Activated CD4-positive, alpha-beta T cell treated with anti-CD3 and anti-CD28 coated beads for 36 hours (primary cell): ENCODE results near the gene GLDC. TPM values are rescaled to one million over a fixed set of nuclear protein-coding genes. Genes with fewer than 3 reads are reported as not detected.

Experiments
- ATAC-seq: fragments of 200-7000 bp; cut with Tn5 transposase; one replicate; pipeline ENCODE4 v1.10.0; 2021; ENCODE audit warnings: mild to moderate bottlenecking, moderate library complexity
- CTCF ChIA-PET: fragments of 350-600 bp; sonication (Branson Sonifier 250); formaldehyde crosslinking; loops from one replicate; lab custom pipeline; 2021; ENCODE audit warnings: antibody characterized with exemption; lab: Charles Lee
- POLR2A ChIA-PET: fragments of 350-600 bp; sonication (Branson Sonifier 250); formaldehyde crosslinking; loops from one replicate; lab custom pipeline; 2021; ENCODE audit warnings: antibody characterized with exemption, inconsistent platforms; lab: Charles Lee
- DNase-seq: peaks from one replicate; pipeline ENCODE4 v3.0.0-alpha.2; 2020
- H3K27ac Mint-ChIP-seq: one replicate; pipeline ENCODE4 v1.8.0; 2021; ENCODE audit warnings: mixed read lengths
- H3K27me3 Mint-ChIP-seq: one replicate; pipeline ENCODE4 v1.8.0; 2021; ENCODE audit warnings: mixed read lengths
- H3K36me3 Mint-ChIP-seq: one replicate; pipeline ENCODE4 v1.8.0; 2021; ENCODE audit warnings: low read depth, mixed read lengths
- H3K4me1 Mint-ChIP-seq: one replicate; pipeline ENCODE4 v1.8.0; 2021; ENCODE audit warnings: mixed read lengths
- H3K4me3 Mint-ChIP-seq: one replicate; pipeline ENCODE4 v1.8.0; 2021; ENCODE audit warnings: mild to moderate bottlenecking, moderate library complexity, mixed read lengths
- H3K9me3 Mint-ChIP-seq: one replicate; pipeline ENCODE4 v1.8.0; 2021; ENCODE audit warnings: low read depth, mixed read lengths
- intact Hi-C, 2 experiments: fragments of 100-400 bp; cut with DNase I in 1 of 2; cut with micrococcal nuclease in 1 of 2; formaldehyde crosslinking; loops; one replicate each; pipeline versions ENCODE4 v1.14.2 to v1.15.1; 2022 to 2024; cut with DNase I, micrococcal nuclease
- total RNA-seq, 2 experiments: library from RNA; stranded (reverse); gene quantifications; one replicate each; pipeline ENCODE4 v1.2.3, GENCODE V29; 2021

The GLDC gene
- total RNA-seq, 2 experiments from 2014 or later: 0.95 to 1.8 TPM

- Mint-ChIP-seq H3K27me3 (peaks cover 2% of the 10 kb centered on the region), H3K4me1 (peaks cover 21% of the 10 kb centered on the region), H3K9me3 (no peaks in the 10 kb centered on the region), H3K27ac (peak overlapping the region; percentile 26), H3K4me3 (no peak overlapping the region), H3K36me3 (no peaks in the 10 kb centered on the region)
- ChIA-PET POLR2A (interaction anchor here (0.5 kb wide), 1 partner anchor 213 kb away, joined by 8 read pairs; no protein-coding TSS in a partner anchor), CTCF (interaction anchor here (1.0 kb wide), 1 partner anchor 210 kb away, joined by 4 read pairs; no protein-coding TSS in a partner anchor)
- no peak for DNase-seq
- ATAC-seq: no peak
- intact Hi-C loops: no loop called here
Observed at GRCh38 chr9:6565312-6565711, 80.2 kb downstream of the GLDC start.

DNA sequence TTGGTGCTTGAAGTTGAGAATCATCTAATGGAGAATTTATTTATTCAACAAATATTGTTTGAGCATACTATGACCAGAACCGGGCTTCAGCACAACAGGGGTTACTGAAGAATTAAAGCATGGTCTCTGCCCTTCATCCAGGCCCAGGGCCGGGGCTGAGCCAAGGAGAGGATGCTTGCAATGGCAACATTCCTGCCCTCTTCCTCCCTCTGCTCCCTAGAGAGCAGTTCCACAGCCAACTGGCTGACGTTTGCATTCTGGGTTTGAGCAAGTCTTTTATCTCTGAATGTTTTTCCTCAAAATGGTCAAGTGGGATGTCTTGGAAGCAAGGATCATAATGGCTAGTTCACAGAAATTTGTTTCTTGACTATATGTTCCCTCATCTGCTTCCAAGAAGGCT lies 80.7 kb downstream of the GLDC start:
- no peaks in the 10 kb centered on the region for H3K36me3 Mint-ChIP-seq
- no peak overlapping the region for H3K4me3 Mint-ChIP-seq
- ChIA-PET CTCF (interaction anchor here (1.0 kb wide), 1 partner anchor 209 kb away, joined by 4 read pairs; no protein-coding TSS in a partner anchor), POLR2A (interaction anchor here (0.5 kb wide), 1 partner anchor 214 kb away, joined by 8 read pairs; no protein-coding TSS in a partner anchor)
- no peak overlapping the region for H3K27ac Mint-ChIP-seq
- intact Hi-C loops: no loop called here
- ATAC-seq (no peak), DNase-seq (no peak)
- peaks cover 21% of the 10 kb centered on the region for H3K4me1 Mint-ChIP-seq
- no peaks in the 10 kb centered on the region for H3K9me3 Mint-ChIP-seq
- H3K27me3 Mint-ChIP-seq: peaks cover 2% of the 10 kb centered on the region

GRCh38 chr9:6564360-6564759 lies 81.2 kb downstream of the GLDC start:
- no peaks in the 10 kb centered on the region for H3K9me3 Mint-ChIP-seq
- DNase-seq: no peak
- H3K4me1 Mint-ChIP-seq: peaks cover 21% of the 10 kb centered on the region
- POLR2A ChIA-PET: no interaction called here
- ATAC-seq: no peak
- no peaks in the 10 kb centered on the region for H3K36me3 Mint-ChIP-seq
- CTCF ChIA-PET: no interaction called here
- intact Hi-C loops: no loop called here
- H3K4me3 Mint-ChIP-seq: no peak overlapping the region
- no peak overlapping the region for H3K27ac Mint-ChIP-seq
- no peaks in the 10 kb centered on the region for H3K27me3 Mint-ChIP-seq

GRCh38 chr9:6562871-6563430 lies 82.6 kb downstream of the GLDC start:
- POLR2A ChIA-PET: no interaction called here
- no peaks in the 10 kb centered on the region for H3K36me3 Mint-ChIP-seq
- peaks cover 19% of the 10 kb centered on the region for H3K4me1 Mint-ChIP-seq
- CTCF ChIA-PET: interaction anchor here (0.9 to 1.4 kb wide), 4 partner anchors 10 to 215 kb away, joined by 3 read pairs; no protein-coding TSS in a partner anchor
- ATAC-seq: no peak
- no peak overlapping the region for H3K4me3 Mint-ChIP-seq
- H3K9me3 Mint-ChIP-seq: no peaks in the 10 kb centered on the region
- peak overlapping the region; percentile 14 for H3K27ac Mint-ChIP-seq
- DNase-seq: no peak
- no peaks in the 10 kb centered on the region for H3K27me3 Mint-ChIP-seq
- intact Hi-C loops: no loop called here

GRCh38 chr9:6562201-6562600 lies 83.3 kb downstream of the GLDC start:
- Mint-ChIP-seq H3K27ac (no peak overlapping the region), H3K27me3 (no peaks in the 10 kb centered on the region), H3K9me3 (no peaks in the 10 kb centered on the region), H3K4me3 (no peak overlapping the region), H3K36me3 (no peaks in the 10 kb centered on the region), H3K4me1 (peaks cover 12% of the 10 kb centered on the region)
- POLR2A ChIA-PET: interaction anchor here (0.6 kb wide), 1 partner anchor 205 kb away, joined by 3 read pairs; no protein-coding TSS in a partner anchor
- ATAC-seq: no peak
- CTCF ChIA-PET: interaction anchor here (1.2 to 1.4 kb wide), 2 partner anchors 9 to 193 kb away, joined by 3 read pairs; no protein-coding TSS in a partner anchor
- intact Hi-C loops: no loop called here
- DNase-seq: no peak

GRCh38 chr9:6557883-6558616 lies 87.5 kb downstream of the GLDC start:
- peaks cover 1% of the 10 kb centered on the region for H3K4me1 Mint-ChIP-seq
- DNase-seq (no peak), ATAC-seq (no peak)
- CTCF ChIA-PET: interaction anchor here (0.7 kb wide), 2 partner anchors 27 to 317 kb away, joined by 3 read pairs; no protein-coding TSS in a partner anchor
- no peaks in the 10 kb centered on the region for H3K27me3 Mint-ChIP-seq
- H3K27ac Mint-ChIP-seq: no peak overlapping the region
- H3K36me3 Mint-ChIP-seq: no peaks in the 10 kb centered on the region
- no peak overlapping the region for H3K4me3 Mint-ChIP-seq
- no peaks in the 10 kb centered on the region for H3K9me3 Mint-ChIP-seq
- POLR2A ChIA-PET: no interaction called here
- intact Hi-C loops: no loop called here

GRCh38 chr9:6553866-6554265 lies 91.7 kb downstream of the GLDC start:
- Mint-ChIP-seq H3K9me3 (no peaks in the 10 kb centered on the region), H3K36me3 (no peaks in the 10 kb centered on the region), H3K4me3 (no peak overlapping the region), H3K27me3 (no peaks in the 10 kb centered on the region), H3K4me1 (peaks cover 3% of the 10 kb centered on the region), H3K27ac (no peak overlapping the region)
- ChIA-PET CTCF (interaction anchor here (0.7 to 2.4 kb wide), 6 partner anchors 9 to 199 kb away, joined by 3 to 8 read pairs (median 4); no protein-coding TSS in a partner anchor), POLR2A (interaction anchor here (0.7 kb wide), 1 partner anchor 94 kb away, joined by 7 read pairs; no protein-coding TSS in a partner anchor)
- DNase-seq (no peak), ATAC-seq (no peak)
- intact Hi-C loops: no loop called here

- no peak overlapping the region for H3K27ac Mint-ChIP-seq
- no peaks in the 10 kb centered on the region for H3K9me3 Mint-ChIP-seq
- no peaks in the 10 kb centered on the region for H3K27me3 Mint-ChIP-seq
- CTCF ChIA-PET: interaction anchor here (0.6 to 2.4 kb wide), 4 partner anchors 10 to 197 kb away, joined by 3 to 8 read pairs (median 3); no protein-coding TSS in a partner anchor
- POLR2A ChIA-PET: no interaction called here
- no peaks in the 10 kb centered on the region for H3K36me3 Mint-ChIP-seq
- no peak overlapping the region for H3K4me3 Mint-ChIP-seq
- DNase-seq (no peak), ATAC-seq (no peak)
- intact Hi-C loops: no loop called here
- peaks cover 3% of the 10 kb centered on the region for H3K4me1 Mint-ChIP-seq
Observed at GRCh38 chr9:6552498-6553121, 92.9 kb downstream of the GLDC start.

DNA sequence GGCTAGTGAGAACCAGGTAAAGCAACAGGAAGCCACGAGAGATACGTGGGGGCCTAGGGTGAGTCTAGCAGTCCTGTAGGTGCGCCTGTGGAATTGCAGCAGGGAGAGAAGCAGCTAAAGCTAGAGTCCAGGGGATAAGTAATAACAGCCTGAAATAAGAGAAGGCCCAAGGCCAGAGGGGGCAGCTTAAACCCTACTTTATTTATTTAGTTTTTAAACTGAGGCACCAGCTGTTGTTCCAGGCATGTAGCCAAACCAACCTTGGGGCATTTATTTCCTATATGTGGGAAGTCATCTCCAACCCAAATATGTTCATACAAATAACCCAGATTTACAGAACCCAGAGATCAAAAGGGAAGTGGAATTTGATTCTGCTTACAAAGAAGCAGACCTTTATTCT lies 93.5 kb downstream of the GLDC start:
- ChIA-PET POLR2A (no interaction called here), CTCF (interaction anchor here (2.4 kb wide), 1 partner anchor 197 kb away, joined by 8 read pairs; no protein-coding TSS in a partner anchor)
- Mint-ChIP-seq H3K36me3 (no peaks in the 10 kb centered on the region), H3K27ac (no peak overlapping the region), H3K27me3 (no peaks in the 10 kb centered on the region), H3K9me3 (no peaks in the 10 kb centered on the region), H3K4me1 (peaks cover 3% of the 10 kb centered on the region), H3K4me3 (no peak overlapping the region)
- intact Hi-C loops: no loop called here
- ATAC-seq (no peak), DNase-seq (no peak)

GRCh38 chr9:6551136-6551535 lies 94.4 kb downstream of the GLDC start:
- intact Hi-C loops: no loop called here

DNA sequence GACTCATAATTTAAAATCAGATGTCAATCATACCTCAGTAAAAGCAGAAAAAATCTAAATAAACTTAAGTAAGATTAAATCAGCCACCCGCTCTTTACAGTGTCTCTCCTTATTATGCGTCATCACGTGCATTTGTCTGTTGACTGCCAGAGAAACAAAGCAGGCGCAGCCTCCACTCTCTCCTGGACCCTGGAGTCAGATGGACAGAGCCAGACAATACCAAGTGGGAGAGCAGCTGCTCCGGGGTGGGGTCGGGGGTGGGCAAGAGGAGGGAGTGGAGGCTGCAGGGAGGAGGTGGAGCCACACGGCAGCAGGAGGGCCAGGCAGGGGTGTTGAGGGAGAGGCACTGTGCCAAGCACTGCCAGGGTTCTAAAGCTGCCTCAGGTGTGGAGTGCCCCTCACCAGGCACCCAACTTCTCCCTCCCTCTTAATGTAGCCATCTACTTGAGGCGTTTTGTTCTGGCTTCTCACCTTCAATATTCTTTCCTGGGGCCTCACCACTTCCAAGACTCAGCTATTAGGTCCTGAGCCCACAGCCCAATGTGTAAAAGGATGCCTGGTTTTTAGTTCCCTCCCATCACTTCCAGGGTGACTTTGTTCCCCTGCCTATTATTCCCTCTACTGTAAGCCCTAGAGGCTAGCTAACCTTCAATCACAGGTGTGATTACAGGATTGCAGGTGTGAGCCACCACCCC lies 96.3 kb downstream of the GLDC start:
- CTCF ChIA-PET: interaction anchor here (0.9 kb wide), 1 partner anchor 20 kb away, joined by 3 read pairs; no protein-coding TSS in a partner anchor
- ATAC-seq (no peak), DNase-seq (no peak)
- Mint-ChIP-seq H3K27me3 (no peaks in the 10 kb centered on the region), H3K27ac (no peak overlapping the region), H3K36me3 (no peaks in the 10 kb centered on the region), H3K4me1 (peaks cover 3% of the 10 kb centered on the region), H3K9me3 (no peaks in the 10 kb centered on the region), H3K4me3 (no peak overlapping the region)
- POLR2A ChIA-PET: no interaction called here
- intact Hi-C loops: no loop called here

More at GRCh38 chr9:6551136-6551535, 94.4 kb downstream of the GLDC start:
- Mint-ChIP-seq H3K36me3 (no peaks in the 10 kb centered on the region), H3K4me1 (peaks cover 3% of the 10 kb centered on the region), H3K4me3 (no peak overlapping the region), H3K27ac (no peak overlapping the region), H3K9me3 (no peaks in the 10 kb centered on the region), H3K27me3 (no peaks in the 10 kb centered on the region)
- ChIA-PET POLR2A (no interaction called here), CTCF (no interaction called here)
- ATAC-seq (no peak), DNase-seq (no peak)
